IPS-18a (cell line): ENCODE data around the gene STUB1.
A peak's percentile ranks its signal among the peaks of the same experiment; 100 is the strongest.

Source experiments
- H3K27ac ChIP-seq: one replicate; pipeline ENCODE4 v1.5.1; 2013; ENCODE audit warnings: low read length
- H3K27me3 ChIP-seq: one replicate; pipeline ENCODE4 v1.6.1; 2013; ENCODE audit warnings: mild to moderate bottlenecking, low read length; ENCODE audit not compliant: control insufficient read depth, insufficient read depth
- H3K36me3 ChIP-seq: one replicate; pipeline ENCODE4 v1.6.1; 2013; ENCODE audit warnings: low read depth, low read length; ENCODE audit not compliant: control insufficient read depth
- H3K4me1 ChIP-seq: one replicate; pipeline ENCODE4 v1.6.1; 2013; ENCODE audit warnings: low read depth, low read length; ENCODE audit not compliant: control insufficient read depth
- H3K4me3 ChIP-seq: one replicate; pipeline ENCODE4 v1.5.1; 2013; ENCODE audit warnings: low read length
- H3K9ac ChIP-seq: one replicate; pipeline ENCODE4 v1.6.1; 2013; ENCODE audit warnings: mild to moderate bottlenecking, low read length, moderate library complexity
- H3K9me3 ChIP-seq: one replicate; pipeline ENCODE4 v1.6.1; 2013; ENCODE audit warnings: low read depth, low read length; ENCODE audit not compliant: control insufficient read depth

The STUB1 gene

GRCh38 chr16:637081-638018 is 42.9 kb upstream of the STUB1 start:
- Histone ChIP-seq H3K27me3 (peaks cover 1% of the 10 kb centered on the region), H3K36me3 (no peaks in the 10 kb centered on the region), H3K9ac (peak overlapping the region; percentile 58), H3K9me3 (no peaks in the 10 kb centered on the region), H3K4me1 (peaks cover 9% of the 10 kb centered on the region), H3K27ac (no peak overlapping the region), H3K4me3 (peak overlapping the region; percentile 95)

GRCh38 chr16:638034-638543 is 42.1 kb upstream of the STUB1 start:
- no peaks in the 10 kb centered on the region for H3K36me3 ChIP-seq
- no peak overlapping the region for H3K4me3 ChIP-seq
- peaks cover 9% of the 10 kb centered on the region for H3K27me3 ChIP-seq
- no peak overlapping the region for H3K9ac ChIP-seq
- peaks cover 9% of the 10 kb centered on the region for H3K4me1 ChIP-seq
- H3K27ac ChIP-seq = no peak overlapping the region
- H3K9me3 ChIP-seq = no peaks in the 10 kb centered on the region

- Histone ChIP-seq H3K4me1 (peaks cover 9% of the 10 kb centered on the region), H3K9ac (no peak overlapping the region), H3K4me3 (no peak overlapping the region), H3K27ac (no peak overlapping the region), H3K9me3 (no peaks in the 10 kb centered on the region), H3K36me3 (no peaks in the 10 kb centered on the region), H3K27me3 (peaks cover 10% of the 10 kb centered on the region)
Observed at GRCh38 chr16:638836-639235, 41.4 kb upstream of the STUB1 start.

- peaks cover 9% of the 10 kb centered on the region for H3K4me1 ChIP-seq
- no peaks in the 10 kb centered on the region for H3K36me3 ChIP-seq
- H3K9me3 ChIP-seq = no peaks in the 10 kb centered on the region
- no peak overlapping the region for H3K27ac ChIP-seq
- peaks cover 10% of the 10 kb centered on the region for H3K27me3 ChIP-seq
- H3K9ac ChIP-seq = no peak overlapping the region
- H3K4me3 ChIP-seq = no peak overlapping the region
Observed at GRCh38 chr16:640614-641013, 39.6 kb upstream of the STUB1 start.

GRCh38 chr16:641326-642188 is 38.7 kb upstream of the STUB1 start, which contains the start of gene MCRIP2:
Gene MCRIP2, plus strand, starts transcription at chr16:641828. Its CDS starts 164 bp downstream, at chr16:641992.
- Histone ChIP-seq H3K27me3 (peaks cover 10% of the 10 kb centered on the region), H3K36me3 (no peaks in the 10 kb centered on the region), H3K4me3 (peak within 1 kb of the TSS; percentile 65), H3K4me1 (peaks cover 9% of the 10 kb centered on the region), H3K27ac (no peak within 1 kb of the TSS), H3K9ac (peak within 1 kb of the TSS; percentile 59), H3K9me3 (no peaks in the 10 kb centered on the region)

GRCh38 chr16:642189-643049 is 37.8 kb upstream of the STUB1 start:
- Histone ChIP-seq H3K4me1 (peaks cover 9% of the 10 kb centered on the region), H3K27ac (no peak overlapping the region), H3K9me3 (no peaks in the 10 kb centered on the region), H3K9ac (peak overlapping the region; percentile 59), H3K27me3 (peaks cover 10% of the 10 kb centered on the region), H3K4me3 (peak overlapping the region; percentile 65), H3K36me3 (no peaks in the 10 kb centered on the region)

GRCh38 chr16:643050-643368 is 37.2 kb upstream of the STUB1 start:
- Histone ChIP-seq H3K4me3 (peak overlapping the region; percentile 65), H3K36me3 (no peaks in the 10 kb centered on the region), H3K27ac (no peak overlapping the region), H3K27me3 (peaks cover 10% of the 10 kb centered on the region), H3K9me3 (no peaks in the 10 kb centered on the region), H3K9ac (peak overlapping the region; percentile 59), H3K4me1 (peaks cover 6% of the 10 kb centered on the region)

GRCh38 chr16:644556-644955 is 35.7 kb upstream of the STUB1 start:
- H3K4me1 ChIP-seq = peaks cover 8% of the 10 kb centered on the region
- no peak overlapping the region for H3K27ac ChIP-seq
- no peak overlapping the region for H3K9ac ChIP-seq
- no peaks in the 10 kb centered on the region for H3K36me3 ChIP-seq
- H3K4me3 ChIP-seq = no peak overlapping the region
- peaks cover 10% of the 10 kb centered on the region for H3K27me3 ChIP-seq
- no peaks in the 10 kb centered on the region for H3K9me3 ChIP-seq

- no peaks in the 10 kb centered on the region for H3K9me3 ChIP-seq
- no peak overlapping the region for H3K4me3 ChIP-seq
- no peaks in the 10 kb centered on the region for H3K36me3 ChIP-seq
- peaks cover 8% of the 10 kb centered on the region for H3K4me1 ChIP-seq
- H3K9ac ChIP-seq = no peak overlapping the region
- peaks cover 10% of the 10 kb centered on the region for H3K27me3 ChIP-seq
- H3K27ac ChIP-seq = no peak overlapping the region
Observed at GRCh38 chr16:645852-646678, 34.1 kb upstream of the STUB1 start.

- Histone ChIP-seq H3K9me3 (no peaks in the 10 kb centered on the region), H3K27me3 (peaks cover 10% of the 10 kb centered on the region), H3K4me3 (no peak overlapping the region), H3K36me3 (no peaks in the 10 kb centered on the region), H3K27ac (no peak overlapping the region), H3K9ac (no peak overlapping the region), H3K4me1 (peaks cover 5% of the 10 kb centered on the region)
Observed at GRCh38 chr16:646679-647172, 33.5 kb upstream of the STUB1 start.
